OCI-M1 (cell line): ENCODE measurements around the gene ARHGAP18.

Experiments
- DNase-seq: peaks from one replicate; lab custom pipeline; 2025; lab: John Stamatoyannopoulos, UW

ARHGAP18 gene, protein sequence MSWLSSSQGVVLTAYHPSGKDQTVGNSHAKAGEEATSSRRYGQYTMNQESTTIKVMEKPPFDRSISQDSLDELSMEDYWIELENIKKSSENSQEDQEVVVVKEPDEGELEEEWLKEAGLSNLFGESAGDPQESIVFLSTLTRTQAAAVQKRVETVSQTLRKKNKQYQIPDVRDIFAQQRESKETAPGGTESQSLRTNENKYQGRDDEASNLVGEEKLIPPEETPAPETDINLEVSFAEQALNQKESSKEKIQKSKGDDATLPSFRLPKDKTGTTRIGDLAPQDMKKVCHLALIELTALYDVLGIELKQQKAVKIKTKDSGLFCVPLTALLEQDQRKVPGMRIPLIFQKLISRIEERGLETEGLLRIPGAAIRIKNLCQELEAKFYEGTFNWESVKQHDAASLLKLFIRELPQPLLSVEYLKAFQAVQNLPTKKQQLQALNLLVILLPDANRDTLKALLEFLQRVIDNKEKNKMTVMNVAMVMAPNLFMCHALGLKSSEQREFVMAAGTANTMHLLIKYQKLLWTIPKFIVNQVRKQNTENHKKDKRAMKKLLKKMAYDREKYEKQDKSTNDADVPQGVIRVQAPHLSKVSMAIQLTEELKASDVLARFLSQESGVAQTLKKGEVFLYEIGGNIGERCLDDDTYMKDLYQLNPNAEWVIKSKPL

DNA sequence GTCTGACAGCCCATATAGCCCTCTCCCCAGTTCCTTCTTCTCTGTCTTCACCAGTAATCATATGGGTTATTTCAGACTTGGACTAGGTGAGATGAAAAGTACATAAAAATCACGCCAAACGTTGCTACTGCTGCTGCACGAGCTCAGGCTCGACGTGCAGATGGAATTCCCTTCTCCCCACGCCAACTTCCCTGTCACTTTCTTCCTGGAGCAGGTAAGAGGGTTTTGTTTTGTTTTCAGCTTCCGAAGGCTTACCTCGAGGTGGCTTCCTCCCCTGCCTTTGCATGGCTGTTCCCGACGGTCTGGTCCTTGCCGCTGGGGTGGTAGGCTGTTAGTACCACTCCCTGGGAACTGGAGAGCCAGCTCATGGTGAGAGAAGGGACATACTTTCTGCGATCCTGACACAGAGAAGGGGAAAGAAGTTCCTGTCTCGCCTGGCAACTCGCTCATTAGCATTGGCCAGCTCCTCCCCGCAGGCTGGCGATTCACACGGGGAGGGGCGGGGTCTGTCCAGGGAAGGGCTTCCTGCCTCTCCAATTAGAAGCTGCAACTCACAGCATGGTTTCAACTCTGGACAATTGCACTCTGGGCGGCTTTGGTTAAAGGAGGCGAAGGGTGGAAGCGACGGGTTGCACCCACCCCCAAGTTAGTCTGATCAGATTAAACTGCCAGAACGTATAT, at the start of gene ARHGAP18:
ARHGAP18 (minus strand) TSS at position 409 of the 681 bp plus-strand sequence; CDS start at position 368, 41 bp downstream.
- peak; percentile 99 for DNase-seq

DNA sequence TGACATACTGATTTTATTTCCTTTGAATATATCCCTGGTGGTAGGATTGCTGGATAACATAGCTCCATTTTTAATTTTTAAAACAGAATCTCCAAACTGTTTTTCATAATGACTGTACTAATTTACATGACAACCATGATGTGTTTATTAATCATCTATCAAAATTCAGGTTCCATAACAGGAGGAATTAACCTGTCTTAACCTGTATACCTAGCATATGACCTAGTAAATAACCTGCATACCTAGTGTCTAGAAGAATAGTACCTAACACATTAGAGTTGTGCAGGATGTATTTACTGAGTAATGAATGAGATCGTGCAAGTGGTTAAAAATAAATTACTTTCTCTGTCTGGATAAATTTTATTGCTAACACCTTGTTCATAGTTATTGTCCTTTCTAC, 45.8 kb upstream of the ARHGAP18 start:
- DNase-seq: no peak

DNA sequence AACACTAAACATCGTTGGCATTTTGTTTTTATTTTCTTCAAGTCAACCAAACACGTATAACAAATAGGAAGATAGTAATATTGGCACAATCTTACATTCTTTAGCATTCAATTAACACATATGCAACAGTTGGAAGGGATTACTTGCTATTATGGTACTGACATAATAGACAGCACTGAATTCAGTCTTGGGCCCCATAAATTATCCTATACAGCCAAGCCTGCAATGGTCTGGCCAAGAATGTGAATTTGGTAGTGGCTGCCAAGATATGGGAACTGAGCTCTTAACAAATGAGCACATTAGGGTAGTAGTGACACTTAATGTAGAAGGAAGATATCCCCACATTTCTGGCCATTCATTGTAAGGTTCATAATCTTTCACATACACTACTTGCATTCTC, 44.8 kb upstream of the ARHGAP18 start:
- DNase-seq: no peak

DNA sequence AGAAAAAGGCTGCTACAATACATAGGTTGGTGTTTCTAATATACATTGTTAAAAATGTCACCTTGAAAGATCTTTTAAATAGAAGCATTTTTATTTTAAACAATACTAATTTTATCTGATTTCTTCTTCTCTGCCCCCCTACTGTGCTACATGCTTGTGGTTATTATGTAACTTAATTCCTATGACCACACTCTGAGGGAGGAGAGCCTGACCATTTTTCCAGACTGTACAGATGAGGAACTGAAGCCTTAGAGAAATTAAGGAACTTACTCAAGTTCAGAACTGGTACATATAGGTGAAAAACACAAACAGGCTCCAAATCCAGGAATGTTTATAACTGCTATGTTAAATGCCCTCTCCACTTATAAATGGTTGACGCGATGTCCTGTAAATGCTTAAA, 43.4 kb upstream of the ARHGAP18 start:
- peak; percentile 73 for DNase-seq

DNA sequence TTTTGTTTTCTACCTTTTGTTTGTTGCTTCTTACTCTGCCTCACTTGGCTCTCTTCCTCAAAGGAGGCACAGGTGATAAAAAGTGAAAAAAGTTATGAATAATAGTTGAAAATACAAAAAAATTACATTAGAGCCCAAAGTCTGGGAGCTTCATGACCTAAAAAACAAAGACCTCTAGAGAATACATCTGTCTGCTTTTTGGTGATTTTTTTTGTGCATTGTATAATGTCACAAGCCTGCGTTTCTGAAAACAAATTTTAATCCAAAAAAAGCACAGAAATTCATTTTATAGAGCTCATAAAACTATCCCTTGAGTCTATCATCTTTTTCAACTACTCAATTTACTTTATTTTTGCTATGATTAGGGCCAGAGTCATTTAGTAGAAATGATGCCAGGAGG, 41.4 kb upstream of the ARHGAP18 start:
- DNase-seq: no peak

DNA sequence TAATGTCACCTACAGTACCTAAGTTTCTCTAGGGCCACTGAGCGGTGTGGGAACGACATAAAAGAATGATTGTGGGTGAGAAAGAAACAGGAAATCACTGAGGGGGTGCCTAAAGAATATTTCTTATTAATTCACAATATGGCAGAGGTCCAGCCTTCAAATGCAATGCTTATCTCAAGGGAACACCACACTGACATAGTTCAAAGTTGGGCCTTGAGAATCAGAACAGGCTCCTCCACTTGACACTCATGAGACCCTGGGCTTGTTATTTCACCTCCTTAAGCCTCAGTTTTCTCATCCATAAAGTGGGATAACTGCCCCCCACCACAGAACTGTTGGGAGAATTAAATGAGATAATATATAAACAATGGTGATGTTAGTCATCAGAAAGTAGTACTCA, 40.4 kb upstream of the ARHGAP18 start:
- DNase-seq: peak; percentile 65

DNA sequence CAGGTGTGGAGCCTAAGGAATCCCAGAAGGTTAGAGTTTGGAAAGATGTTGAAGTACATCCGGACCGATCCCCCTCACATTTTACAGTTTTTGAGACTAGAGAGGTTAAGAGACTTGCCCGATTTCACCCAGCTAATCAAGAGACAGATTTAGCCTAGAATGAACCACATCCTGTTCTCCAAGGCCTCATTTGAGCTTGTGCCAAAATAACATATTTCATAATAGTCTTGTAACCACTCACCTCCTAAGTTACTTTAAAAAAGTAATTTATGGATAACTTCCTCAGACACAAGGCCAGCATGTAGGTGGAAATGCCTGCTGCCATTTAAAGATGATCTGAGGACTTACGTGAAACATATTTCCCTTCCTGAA, 39.8 kb upstream of the ARHGAP18 start:
- DNase-seq: peak; percentile 92

DNA sequence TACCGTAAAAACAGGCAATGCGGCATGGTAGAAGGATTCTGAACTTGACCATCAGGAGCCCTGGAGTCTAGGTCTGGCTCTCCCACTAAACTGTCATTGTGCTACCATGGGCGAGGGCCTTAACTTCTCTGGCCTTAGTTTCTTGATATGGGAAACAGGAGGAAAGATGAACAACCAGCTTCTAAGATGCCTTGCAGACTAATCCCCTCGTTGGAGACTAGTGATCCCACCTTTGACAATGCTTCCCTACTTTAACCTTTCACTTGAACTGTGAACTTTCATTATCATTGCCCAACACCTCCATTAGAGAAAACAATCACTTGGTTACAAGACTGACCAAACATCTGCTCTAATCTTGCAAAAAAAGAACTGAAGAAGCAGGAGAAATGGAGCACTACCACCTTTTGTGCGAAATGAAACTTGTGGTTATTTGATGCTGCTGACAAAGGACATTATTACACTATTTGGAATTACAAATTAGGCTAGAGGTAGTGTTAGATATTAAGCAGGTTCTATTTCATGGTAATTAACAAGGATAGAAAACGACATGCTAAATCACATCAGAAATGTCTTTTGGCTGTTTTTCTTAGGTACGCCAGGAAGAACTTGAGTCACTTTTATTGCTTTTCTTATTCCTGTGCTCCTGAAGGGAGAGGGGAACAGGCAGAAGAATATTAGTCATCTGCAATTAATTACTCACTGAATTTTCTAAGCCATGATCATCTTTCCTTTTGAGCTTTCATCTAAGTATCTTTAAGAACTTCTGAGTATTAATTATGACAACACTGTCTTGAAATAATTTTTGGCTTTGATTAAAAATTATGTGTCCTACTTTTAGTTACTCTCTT, 39.1 kb upstream of the ARHGAP18 start:
- peak; percentile 73 for DNase-seq

DNA sequence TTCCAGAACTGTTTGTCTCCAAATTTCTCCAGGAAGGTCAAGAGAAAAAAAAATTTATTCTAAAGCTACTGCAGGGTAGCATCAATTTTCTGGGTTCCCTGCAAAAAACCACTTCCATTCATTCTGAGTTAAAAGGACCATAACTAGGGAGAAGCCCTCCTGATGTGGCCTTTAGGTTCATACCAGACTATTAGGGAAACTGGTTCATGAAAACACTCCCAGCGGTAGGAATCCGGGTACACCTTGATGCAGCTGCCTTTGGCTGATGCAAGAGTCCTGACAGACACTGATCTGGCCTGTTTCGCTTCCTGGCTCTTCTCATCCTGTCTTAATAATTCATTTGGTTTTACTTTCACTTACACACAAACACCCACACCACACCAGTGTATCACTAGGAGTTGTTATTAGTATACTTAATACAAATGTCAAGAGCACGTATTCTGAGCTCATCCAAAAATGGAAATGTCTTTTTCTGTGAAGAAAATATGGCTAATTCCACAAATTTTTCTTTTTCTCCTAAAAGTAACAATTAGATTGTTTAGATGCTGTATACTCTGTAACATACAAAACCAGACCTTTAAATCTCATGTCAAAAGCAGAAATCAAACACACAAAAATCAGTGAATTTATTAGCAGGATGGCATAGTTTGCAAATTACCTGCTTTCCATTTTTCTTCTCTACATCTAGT, 38.4 kb upstream of the ARHGAP18 start:
- DNase-seq: peak; percentile 96

DNA sequence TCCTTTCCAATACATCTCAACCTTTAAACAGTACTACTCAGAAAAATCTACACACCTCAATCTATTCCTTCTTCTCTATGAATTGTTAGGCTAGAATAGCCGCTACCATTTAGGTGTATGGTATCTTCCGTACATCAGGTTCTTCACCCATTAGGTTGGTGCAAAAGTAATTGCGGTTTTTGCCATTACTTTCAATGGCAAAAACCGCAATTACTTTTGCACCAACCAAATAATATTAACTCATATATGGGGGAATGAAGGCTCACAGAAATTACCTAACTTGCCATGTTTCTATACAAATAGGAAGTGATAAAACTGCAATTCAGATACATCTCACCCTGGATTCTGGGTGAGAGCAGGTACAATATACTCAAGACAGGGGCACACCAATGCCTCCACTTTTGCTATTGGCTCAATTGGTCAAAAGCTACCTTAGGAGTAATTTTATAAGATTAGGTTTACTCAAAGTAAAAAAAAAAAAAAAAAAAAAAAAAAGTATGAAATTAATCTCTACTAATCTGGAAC, 37.7 kb upstream of the ARHGAP18 start:
- DNase-seq: peak; percentile 54

DNA sequence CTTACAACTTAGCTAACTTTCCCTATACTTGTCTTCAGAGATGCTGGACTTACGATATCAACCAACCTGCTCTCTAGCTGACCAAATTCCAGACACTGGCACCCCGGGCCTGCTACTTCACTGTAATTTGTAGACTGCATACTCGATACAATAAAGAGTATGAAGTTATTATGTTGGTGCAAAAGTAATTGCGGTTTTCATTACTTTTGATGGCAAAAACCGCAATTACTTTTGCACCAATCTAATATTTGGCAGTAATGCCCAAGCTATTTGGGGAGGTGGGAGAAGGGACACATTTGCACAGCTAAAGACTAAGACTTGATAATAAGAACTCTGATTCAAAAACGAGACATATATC, 34.9 kb upstream of the ARHGAP18 start:
- no peak for DNase-seq

DNA sequence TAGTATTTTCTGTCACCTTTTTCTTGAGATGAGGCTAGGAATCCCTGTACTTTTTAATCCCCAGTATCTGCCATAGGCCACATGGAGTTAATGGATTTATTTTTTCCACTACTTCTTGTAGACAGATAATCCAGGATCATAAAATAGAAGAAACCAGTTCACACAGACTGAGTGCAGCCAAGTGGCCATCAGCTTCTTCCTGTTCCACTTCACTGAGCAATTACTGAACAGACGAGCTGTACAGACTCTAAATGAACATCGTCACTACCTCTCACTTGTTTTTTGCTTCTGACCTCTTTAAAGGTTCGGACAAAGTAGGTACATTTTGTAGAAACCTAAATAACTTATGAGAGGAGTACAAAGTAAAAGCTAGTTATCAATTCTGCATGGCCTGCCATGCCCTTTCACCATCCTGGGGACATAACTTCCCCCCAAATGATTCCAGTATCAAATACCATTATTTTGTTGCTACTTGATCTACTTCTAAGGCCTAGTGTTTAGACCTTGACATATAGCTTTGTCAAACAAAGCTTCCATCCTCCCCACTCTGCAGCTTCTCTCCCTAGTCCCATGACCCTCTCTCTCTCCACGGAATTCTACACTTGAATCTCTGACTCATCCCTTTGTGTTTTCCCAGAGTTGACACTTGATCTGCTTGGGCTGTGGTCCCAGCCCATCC, 34.4 kb upstream of the ARHGAP18 start:
- peak; percentile 61 for DNase-seq

DNA sequence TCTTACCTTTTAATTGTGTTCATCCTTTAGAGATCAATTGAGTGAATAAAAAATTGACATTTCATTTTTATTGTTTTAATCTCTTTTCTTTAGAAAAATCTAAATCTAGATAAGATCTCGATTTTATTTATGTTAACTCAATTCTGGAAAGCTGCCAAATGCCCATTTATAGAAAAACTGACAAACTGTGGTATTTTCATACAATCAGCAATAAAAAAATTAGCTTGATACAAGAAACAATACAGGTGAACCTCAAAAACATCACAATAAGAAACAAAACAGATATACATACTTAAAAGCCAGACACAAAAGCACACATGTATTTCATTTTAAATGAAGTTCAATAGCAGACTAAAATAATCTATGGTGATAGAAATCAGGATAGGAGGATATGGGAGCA, 30.0 kb upstream of the ARHGAP18 start:
- no peak for DNase-seq

DNA sequence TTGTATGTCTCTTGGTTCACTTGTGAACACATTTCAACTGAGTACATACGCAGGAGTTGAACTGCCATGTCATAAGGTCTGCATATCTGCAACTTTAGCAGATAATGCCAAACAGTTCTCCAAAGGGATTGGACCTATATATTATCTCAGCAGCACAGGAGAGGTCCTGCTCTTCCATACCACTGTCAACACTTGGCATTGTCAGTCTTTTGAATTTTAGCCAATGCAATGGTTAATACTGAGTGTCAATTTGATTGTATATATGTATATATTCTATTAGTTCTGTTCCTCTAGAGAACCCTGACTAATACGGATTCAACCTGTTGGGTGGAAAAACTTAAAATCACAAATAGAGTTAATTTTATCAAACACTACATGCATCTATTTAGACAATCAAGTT, 26.1 kb upstream of the ARHGAP18 start:
- no peak for DNase-seq

DNA sequence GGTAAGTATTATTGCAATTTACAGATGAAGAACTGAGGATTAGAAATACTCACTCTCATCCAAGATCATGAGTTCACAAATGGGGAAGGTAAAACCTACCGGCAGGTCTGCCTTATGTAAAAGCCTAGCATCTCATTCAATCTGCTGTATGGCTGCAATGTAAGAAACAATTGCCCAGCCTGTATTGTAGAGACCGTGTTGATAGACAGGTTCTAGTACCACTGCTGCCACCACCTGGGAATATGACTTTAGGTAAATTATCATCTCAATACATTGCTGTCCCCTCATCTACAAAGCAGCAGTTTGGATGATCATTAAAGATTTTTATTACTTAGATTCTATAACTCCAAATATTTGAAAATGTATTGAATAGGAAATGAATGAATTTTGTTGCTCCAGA, 23.3 kb upstream of the ARHGAP18 start:
- DNase-seq: peak; percentile 58

DNA sequence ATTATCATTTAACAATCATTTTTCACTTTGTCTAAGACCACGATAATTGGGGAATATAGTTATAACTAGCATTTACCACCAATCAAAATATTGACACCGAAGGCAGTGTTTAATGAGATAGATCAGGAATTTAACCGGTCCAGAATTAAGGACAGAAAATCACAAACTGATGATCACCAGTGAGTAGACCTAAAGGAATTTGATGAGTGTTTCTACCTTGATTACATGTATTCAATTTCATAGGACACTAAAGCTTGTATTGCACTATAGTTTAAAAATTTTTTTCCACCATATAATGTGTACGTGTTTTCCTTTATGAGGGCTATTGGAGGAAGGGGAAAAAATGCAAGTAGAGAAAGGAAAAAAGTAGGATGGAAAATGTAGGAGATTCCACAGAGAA, 22.6 kb upstream of the ARHGAP18 start:
- DNase-seq: no peak

DNA sequence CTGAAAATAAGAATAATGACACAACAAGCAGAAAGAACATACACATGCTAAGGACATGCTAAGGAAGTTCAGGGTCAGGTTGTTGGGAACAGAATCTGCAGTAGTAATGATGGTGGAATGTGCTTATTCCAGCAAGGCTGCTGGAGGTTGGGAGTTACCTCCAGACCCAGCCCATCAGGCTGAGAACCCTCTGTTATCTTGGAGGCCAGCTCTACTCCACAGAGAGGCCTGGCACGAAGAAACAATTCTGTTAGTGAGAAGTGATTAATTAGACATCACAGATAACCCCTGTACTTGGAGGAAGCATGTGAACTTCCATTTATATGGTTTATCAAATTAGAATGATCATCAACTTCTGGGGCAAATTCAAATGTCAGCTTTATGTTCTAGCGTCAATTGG, 22.1 kb upstream of the ARHGAP18 start:
- DNase-seq: peak; percentile 68

DNA sequence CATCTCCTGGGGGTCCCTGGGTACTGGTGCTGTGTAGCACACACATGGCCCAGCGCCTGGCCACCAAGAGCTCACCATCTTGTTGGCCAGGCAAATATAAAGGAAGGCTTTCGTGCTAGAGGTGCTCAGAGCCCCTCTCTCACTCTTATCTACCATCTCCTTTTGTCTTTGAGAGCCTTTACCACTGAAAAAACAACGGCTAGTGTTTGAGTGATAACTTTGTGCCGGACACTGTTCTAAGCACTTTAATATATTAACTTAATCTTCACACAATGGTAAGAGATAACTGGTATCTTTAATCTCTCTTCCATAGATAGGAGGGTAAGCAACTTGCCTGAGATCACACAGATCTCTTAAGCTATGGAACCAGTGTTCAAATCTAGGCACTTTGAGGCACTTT, 21.5 kb upstream of the ARHGAP18 start:
- peak; percentile 64 for DNase-seq

DNA sequence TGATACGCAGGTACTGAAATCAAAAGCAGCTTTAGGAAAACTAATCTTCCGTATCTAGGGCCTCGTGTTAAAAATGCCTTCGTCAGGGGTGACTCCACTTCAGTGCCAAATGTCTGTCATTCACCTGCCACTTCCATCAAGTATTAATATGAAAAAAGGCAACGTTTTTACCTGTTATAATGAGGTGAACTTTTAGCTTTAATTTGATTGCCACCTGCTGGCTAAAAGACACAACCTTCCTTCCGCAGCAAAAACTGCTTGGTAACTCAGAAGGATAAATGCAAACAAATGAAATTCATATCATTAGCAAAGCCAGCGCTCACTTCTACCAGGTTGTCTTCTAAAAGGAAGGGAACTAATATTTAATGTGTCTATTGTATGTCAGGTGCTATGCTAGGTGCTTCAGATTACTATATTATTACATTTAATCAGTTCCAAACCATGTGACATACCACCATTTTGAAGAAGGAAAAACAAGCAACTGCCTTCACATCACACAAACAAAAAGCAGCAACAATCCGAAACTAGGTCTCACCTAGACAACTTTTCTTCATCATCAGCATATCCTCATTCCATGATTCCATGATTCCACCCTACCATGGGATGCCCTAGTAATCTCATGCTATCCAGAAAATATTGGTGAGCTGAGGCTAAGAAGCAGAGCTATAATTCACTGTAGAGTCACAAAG, 20.6 kb upstream of the ARHGAP18 start:
- DNase-seq: peak; percentile 80

DNA sequence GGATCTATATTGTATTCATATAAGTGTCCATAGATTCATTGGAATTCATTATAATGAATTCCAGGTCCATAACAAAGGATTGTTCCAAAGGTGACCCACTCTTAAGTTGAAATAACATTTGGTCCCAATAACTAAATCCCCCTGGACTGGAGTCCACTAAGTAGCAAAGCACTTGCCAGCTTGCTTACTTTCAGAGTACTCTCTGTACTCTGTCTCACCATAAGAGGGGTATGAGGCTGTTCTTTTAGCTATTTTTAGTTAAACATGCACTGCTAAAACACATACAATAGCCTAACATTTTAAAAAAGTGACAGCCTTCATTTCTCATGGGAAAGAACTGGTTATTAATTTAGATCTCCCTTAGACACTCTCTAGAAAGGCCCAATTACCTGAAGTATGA, 16.7 kb upstream of the ARHGAP18 start:
- DNase-seq: no peak
